ENCODE data around the gene TMEM178B.

TMEM178B gene

GRCh38 chr7:141198194-141198958 is 124.5 kb downstream of the TMEM178B start:
- TF ChIP-seq CTCF (conservative IDR thresholded peaks at IDR 0.05; ENCODE audit: low read depth, low read length), result no peak
- no peak for DNase-seq (ENCODE audit: low read depth)
- H3K4me3 ChIP-seq (ENCODE audit: low read length), result no peak overlapping the region

- H3K4me3 ChIP-seq (ENCODE audit: low read length), result no peak overlapping the region
- TF ChIP-seq CTCF (conservative IDR thresholded peaks at IDR 0.05; ENCODE audit: low read depth, low read length), result no peak
- no peak for DNase-seq (ENCODE audit: low read depth)
Measured at GRCh38 chr7:141200191-141201108, 126.6 kb downstream of the TMEM178B start.

GRCh38 chr7:141201145-141201885 is 127.5 kb downstream of the TMEM178B start:
- H3K4me3 ChIP-seq (ENCODE audit: low read length), result no peak overlapping the region
- no peak for TF ChIP-seq CTCF (conservative IDR thresholded peaks at IDR 0.05; ENCODE audit: low read depth, low read length)
- no peak for DNase-seq (ENCODE audit: low read depth)

- DNase-seq (ENCODE audit: low read depth), result no peak
- no peak overlapping the region for H3K4me3 ChIP-seq (ENCODE audit: low read length)
- TF ChIP-seq CTCF (conservative IDR thresholded peaks at IDR 0.05; ENCODE audit: low read depth, low read length), result no peak
Measured at GRCh38 chr7:141202535-141202934, 128.7 kb downstream of the TMEM178B start.

GRCh38 chr7:141203177-141203576 is 129.3 kb downstream of the TMEM178B start:
- no peak overlapping the region for H3K4me3 ChIP-seq (ENCODE audit: low read length)
- TF ChIP-seq CTCF (conservative IDR thresholded peaks at IDR 0.05; ENCODE audit: low read depth, low read length), result no peak
- no peak for DNase-seq (ENCODE audit: low read depth)

GRCh38 chr7:141203586-141203985 is 129.7 kb downstream of the TMEM178B start:
- no peak overlapping the region for H3K4me3 ChIP-seq (ENCODE audit: low read length)
- no peak for DNase-seq (ENCODE audit: low read depth)
- TF ChIP-seq CTCF (conservative IDR thresholded peaks at IDR 0.05; ENCODE audit: low read depth, low read length), result no peak

Data from retinal pigment epithelial cell (primary cell).